Heart left ventricle (tissue), 13 donors: ENCODE results near the gene IGFN1.

Source experiments
- CTCF ChIP-seq, 12 donors: fragments of 200-600 bp; sonication (generic) in 4 of 12; IDR thresholded peaks; one replicate each; pipeline versions ENCODE4 v1.5.0 to v1.8.0; 2018 to 2022; ENCODE audit warnings: antibody characterized with exemption in 12 of 12, mild to moderate bottlenecking in 5 of 12
- POLR2A ChIP-seq, 2 donors: fragments of 450-650 bp; IDR thresholded peaks; one replicate each; pipeline ENCODE4 v1.6.1; 2017; ENCODE audit warnings: antibody characterized with exemption in 2 of 2, mild to moderate bottlenecking in 2 of 2, moderate library complexity in 2 of 2
- donor health status: ischemic (EF 13 %, LVEDD 7.1; RV severe dilation, severe dysfunction).
- donor health status: DM: no; HTN: yes; CAD: no.
- donor health status: DM: no; HTN: no; CAD: no.
- donor health status: ischemic (EF 25% LVEDD 6.9; RV normal size, moderate dysfunction).
- donor health status: ischemic (EF 25% LVEDD 5.7; RV mildly dilated, moderate dysfunction).
- donor health status: ischemic (EF 35%, LVEDD 5.7; RV mildly dilated, moderate dysfunction).
- donor health status: nonischemic (EF 11% LVEDD 7.7; RV severe dilation, severe dysfunction).
- donor health status: DM: yes; HTN: yes; CAD: no.
- donor health status: PGD.
- donor health status: ischemic (EF 29% LVEDD 5.4; RV normal size, mild dysfunction).
- donor health status: nonischemic (EF 23%, LVEDD 6.1; RV moderate dilation, normal function).

- TF ChIP-seq CTCF (IDR thresholded peaks at IDR 0.05) = no peak
- no peak for TF ChIP-seq POLR2A (IDR thresholded peaks at IDR 0.05)
These were observed 80.2 kb downstream of the IGFN1 start for GRCh38 chr1:201270616-201271390.
